ENCODE results near the gene ZSWIM9.

The ZSWIM9 gene

GRCh38 chr19:48175578-48175977 lies 5.1 kb downstream of the ZSWIM9 start:
- DNase-seq: no peak

- DNase-seq: no peak
Observed at GRCh38 chr19:48176226-48176625, 5.7 kb downstream of the ZSWIM9 start.

- no peak for DNase-seq
Observed at GRCh38 chr19:48181505-48181904, 11.0 kb downstream of the ZSWIM9 start.

- no peak for DNase-seq
Observed at GRCh38 chr19:48182434-48182833, 12.0 kb downstream of the ZSWIM9 start.

DNA sequence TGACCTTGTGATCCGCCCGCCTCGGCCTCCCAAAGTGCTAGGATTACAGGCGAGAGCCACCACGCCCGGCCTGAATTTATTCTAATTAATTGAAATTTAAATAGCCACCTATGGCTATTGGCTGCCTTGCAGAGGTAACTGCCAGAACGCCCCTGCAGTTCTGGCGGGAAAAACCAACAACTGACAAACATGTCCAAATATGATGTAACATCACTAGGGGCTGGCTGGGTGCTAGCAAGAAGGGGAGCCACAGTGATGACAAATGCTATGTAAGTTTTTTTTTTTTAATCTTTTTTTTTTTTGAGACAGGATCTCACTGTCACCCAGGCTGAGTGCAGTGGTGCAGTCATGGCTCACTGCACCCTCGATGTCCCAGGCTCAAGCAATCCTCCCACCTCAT lies 12.9 kb downstream of the ZSWIM9 start:
- no peak for DNase-seq

DNA sequence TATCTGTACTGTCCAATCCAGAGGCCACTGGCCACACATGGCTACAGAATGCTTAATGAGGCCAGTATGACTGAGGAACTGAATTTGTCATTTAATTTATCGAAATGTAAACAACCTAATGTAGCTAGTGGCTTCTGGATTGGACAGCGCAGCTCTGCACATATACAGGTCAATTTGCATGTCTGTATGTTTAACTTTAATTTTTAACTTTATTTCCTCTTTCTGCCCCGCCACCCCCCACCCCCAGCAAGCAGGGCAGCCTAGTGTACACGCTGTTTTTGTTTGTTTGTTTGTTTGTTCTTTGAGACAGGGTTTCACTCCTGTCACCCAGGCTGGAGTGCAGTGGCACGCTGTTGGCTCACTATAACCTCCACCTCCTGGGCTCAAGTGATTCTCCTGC lies 15.5 kb downstream of the ZSWIM9 start:
- no peak for DNase-seq

DNA sequence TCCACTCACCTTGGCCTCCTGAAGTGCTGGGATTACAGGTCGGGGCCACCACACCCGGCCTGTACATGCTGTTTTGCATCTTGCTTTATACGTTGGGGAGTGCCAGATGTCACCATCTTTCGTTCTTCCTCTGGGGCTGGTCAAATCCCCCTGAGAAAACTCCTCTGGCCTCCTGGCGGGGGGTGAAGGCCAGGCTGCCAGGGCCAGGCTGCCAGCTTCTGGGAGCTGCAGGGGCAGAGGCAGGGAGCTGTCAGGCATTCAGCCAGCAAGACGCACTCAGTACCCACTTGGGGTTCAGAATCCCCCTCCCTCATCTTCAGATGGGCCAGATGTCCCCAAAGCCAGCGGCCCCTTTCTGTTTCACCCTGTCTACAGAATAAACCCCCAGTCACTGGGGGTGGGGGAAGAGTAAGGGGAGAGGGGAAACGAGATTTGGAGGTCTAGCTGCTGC lies 16.1 kb downstream of the ZSWIM9 start:
- DNase-seq: no peak

- no peak for DNase-seq
Observed at GRCh38 chr19:48190288-48190884, 19.9 kb downstream of the ZSWIM9 start.

GRCh38 chr19:48190885-48191284 lies 20.4 kb downstream of the ZSWIM9 start:
- DNase-seq: no peak

DNA sequence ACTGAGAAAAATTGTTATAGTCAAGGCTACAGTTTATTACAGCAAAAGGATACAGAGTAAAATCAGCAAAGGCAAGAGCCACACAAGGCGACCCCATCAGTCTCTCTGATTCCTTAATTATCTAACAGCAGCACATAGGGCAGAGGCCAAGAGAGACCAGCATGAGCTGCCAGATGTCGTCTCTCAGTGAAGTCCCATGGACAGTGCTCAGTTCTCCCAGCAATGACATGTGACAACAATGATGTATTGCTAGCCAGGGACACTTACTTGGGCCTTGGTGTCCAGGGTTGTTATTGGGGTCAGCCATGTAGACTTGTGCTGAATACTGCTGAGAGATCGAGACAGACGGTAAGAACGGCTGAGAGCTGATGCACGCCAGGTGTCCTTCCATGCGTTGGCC lies 22.3 kb downstream of the ZSWIM9 start:
- no peak for DNase-seq

- DNase-seq: no peak
Observed at GRCh38 chr19:48194041-48194843, 23.8 kb downstream of the ZSWIM9 start.

DNA sequence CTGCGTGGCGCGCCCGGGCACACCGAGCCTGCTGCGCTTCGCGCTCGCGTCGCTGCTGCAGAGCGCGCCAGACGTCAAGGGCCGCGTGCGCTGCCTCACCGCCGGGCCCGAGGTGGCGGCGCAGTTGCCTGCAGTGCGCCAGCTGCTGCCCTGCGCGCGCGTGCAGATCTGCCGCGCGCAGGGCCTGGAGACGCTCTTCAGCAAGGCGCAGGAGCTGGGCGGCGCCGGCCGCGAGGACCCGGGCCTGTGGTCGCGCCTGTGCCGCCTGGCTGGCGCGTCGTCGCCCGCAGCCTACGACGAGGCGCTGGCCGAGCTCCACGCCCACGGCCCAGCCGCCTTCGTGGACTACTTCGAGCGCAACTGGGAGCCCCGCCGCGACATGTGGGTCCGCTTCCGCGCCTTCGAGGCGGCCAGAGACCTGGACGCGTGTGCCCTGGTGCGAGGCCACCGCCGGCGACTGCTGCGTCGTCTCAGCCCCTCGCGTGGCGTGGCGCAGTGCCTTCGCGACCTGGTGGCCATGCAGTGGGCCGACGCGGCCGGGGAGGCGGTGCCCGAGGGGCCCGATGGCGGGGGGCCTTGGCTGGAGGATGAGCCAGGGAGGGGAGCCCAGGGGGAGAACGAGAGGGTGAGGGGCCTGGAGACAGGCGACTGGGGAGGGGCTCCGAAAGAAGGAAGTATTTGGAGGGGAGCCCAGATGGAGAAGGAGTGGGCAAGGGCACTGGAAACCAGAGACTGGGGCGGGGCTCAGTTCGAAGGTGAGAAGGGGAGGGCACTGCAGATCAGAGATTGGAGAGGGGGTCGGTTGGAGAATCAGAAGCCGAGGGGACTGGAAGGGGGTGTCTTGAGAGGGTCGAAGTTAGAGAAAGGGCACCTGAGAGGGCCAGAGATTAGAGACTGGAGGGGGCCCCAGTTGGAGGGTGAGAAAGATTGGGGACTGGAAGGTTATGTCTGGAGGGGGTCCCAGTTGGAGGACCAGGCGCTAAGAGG lies 24.7 kb downstream of the ZSWIM9 start:
- no peak for DNase-seq

- DNase-seq: no peak
Observed at GRCh38 chr19:48196321-48196763, 25.9 kb downstream of the ZSWIM9 start.

DNA sequence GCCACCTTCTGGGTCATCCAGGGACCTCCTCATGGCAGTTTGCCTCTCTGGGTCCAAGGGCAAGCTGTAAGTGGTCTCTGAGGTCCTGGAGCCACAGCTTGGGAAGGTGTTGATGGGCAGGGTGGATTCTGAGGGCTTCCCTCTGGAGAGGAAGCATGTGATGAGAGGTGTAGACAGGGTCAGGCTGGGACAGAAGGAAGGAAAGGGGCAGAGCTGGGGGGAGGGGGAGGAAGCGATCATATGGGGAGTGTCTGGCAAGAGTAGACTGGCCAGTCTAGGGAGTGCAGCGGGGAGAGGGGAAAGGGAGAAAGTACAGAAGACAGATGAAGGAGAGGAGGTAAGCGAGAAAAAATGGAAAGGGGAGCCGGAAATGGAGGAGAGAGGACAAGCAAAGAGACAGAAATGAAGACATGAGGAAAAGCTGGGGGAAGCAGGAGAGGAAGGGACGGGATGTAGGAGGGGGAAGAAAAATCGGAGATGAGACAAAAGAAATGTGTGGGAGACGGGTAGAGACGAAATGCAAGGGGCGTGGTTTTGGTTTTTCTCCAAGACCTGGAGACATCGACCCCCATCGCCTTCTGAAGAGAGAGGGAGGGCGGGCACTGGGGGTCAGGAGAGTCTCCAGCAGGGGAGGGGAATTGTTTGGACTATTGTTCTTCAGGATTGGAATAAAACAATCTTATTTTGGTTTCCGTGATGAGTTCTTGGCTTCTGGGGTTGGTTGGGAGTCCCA lies 26.6 kb downstream of the ZSWIM9 start:
- no peak for DNase-seq

DNA sequence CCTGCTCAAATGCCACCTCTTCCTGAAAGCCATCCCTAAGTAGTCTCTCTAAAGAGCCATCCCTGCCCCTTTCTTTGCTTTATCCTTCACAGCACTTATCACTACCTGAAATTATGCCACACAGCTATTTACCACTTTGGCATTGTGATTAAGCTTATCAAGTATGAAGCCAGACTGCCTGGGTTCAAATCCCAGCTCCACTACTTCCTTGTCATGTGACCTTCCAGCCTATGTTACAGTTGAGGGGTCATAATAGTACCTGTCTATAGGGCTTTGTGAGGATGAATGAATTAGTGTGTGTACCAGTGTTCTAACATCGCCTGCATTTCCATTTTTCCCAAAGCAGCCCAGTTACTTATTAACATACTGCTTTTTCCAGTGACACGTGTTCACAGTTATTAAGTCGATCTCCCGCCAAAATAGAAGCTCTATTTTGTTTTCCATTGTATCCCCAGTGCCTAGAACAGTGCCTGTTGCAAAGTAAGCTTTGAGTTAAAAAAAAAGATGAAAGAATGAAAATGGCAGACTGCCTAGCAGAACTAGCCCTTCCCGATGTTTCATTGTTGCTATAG lies 32.8 kb downstream of the ZSWIM9 start:
- DNase-seq: no peak

- peak; percentile 71 to 92 for DNase-seq
Observed at GRCh38 chr19:48203794-48204628, 33.5 kb downstream of the ZSWIM9 start.

DNA sequence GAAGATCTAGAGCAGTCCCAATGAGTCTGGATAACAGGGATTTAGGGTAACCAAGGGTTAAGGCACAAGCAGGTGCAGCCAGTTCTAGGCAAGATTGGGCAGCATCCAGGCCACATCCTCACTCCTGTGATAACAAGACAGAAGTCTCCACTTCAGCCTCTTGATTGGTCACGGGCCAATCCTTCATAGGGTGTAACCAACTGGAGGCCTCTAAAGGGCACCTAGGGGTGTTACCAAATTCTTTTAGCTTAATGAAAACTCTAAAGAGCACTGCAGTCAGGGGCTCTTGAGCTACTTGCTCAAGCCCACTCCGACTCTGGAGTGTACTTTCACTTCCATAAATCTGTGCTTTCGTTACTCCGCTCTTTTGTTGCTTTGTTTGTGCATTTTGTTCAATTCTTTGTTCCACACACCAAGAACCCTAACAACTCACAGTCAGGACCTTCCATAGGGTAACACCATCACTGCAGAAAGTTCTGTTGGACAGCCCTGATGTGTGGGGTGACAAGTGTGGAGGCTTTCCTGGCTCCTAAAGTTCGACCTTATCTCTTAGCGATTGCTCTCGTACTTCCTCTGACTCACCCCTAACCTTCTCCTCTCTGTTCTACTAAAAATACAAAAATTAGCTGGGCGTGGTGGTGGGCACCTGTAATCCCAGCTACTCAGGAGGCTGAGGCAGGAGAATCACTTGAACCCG lies 36.1 kb downstream of the ZSWIM9 start:
- no peak for DNase-seq

GRCh38 chr19:48210005-48210404 lies 39.5 kb downstream of the ZSWIM9 start:
- no peak for DNase-seq

DNA sequence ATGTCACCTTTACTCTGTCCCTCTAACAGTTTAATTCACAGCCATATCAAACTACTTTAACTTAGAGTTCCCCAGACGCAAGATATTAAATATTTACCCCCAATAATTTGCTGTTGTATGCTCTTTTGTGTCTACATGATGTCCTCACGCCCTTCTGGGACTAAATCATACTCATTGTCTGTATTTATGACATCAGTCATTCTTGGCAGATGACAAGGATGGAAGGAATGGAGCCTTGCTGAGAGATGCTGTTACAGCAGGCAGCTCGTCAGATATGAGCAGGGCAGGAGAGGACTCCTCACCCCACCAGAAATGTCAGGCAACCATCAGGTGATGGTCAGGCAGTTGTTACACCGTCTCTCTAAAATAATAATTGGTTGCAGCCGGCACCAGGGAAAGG lies 43.5 kb downstream of the ZSWIM9 start:
- no peak for DNase-seq

DNA sequence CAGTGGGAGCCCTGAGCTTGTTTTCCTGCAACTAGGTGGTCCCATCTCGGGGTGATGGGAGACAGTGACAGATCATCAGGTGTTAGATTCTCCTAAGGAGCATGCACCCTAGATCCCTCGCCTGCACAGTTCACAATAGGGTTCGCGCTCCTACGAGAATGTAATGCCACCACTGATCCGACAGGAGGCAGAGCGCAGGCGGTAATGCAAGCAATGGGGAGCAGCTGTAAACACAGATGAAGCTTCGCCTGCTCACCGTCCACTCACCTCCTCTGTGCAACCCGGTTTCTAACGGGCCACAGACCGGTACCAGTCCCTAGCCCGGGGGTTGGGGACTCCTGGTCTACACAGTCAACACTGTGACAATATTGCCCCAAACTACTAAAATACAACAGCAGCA lies 46.5 kb downstream of the ZSWIM9 start:
- no peak for DNase-seq

- DNase-seq: no peak
Observed at GRCh38 chr19:48218997-48219396, 48.5 kb downstream of the ZSWIM9 start.

Data from bone marrow (tissue), 2 donors.